Panc1 (cell line): ENCODE measurements around the gene CHRNA3.

Experiments
- POLR2AphosphoS5 ChIP-seq: IDR thresholded peaks from 2 replicates; pipeline ENCODE4 v1.6.1; 2012; ENCODE audit warnings: mild to moderate bottlenecking, low read depth, low read length, moderate library complexity
- REST ChIP-seq, 2 experiments: IDR thresholded peaks; 2 replicates each; pipeline ENCODE4 v1.6.1; 2011 to 2012; ENCODE audit warnings: low read depth in 2 of 2, control low read depth in 1 of 2, low read length in 1 of 2, mild to moderate bottlenecking in 1 of 2, moderate library complexity in 1 of 2; ENCODE audit not compliant: insufficient read depth in 1 of 2
- SIN3A ChIP-seq: IDR thresholded peaks from 2 replicates; pipeline ENCODE4 v1.6.1; 2012; ENCODE audit warnings: low read depth, mild to moderate bottlenecking, low read length, moderate library complexity, borderline replicate concordance; ENCODE audit not compliant: insufficient read depth
- TF ChIP-seq, protein P1 (sequence below): fragments of 450-650 bp; IDR thresholded peaks from 2 replicates; pipeline ENCODE4 v1.5.1; 2017; ENCODE audit warnings: mild to moderate bottlenecking

DNA sequence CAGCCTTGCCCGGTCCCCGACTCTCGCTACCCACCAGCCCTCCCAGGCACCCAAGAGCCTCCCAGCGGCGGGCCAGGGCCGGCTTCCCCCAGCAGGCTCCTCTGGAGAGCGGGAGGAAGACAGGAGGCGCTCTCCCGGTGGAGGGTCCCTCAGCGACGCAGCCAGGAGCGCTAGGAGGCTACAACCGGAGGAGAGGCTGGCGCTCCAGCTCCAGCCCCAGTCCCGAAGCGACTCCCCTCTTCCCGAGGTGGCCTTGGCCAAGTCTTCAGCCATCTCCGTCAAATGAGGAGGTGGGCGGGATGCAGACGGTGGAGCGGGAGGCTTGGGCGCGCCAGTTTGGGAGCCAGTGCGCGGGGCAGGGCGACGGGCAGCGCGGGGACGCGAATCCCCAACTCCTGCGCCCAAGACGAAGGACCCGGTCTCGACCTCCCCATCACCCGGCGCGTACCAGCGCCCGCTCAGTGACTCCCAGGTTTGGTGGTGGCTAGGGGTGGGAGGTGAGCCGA lies 722 bp downstream of the CHRNA3 start:
- TF ChIP-seq SIN3A (no peak), POLR2AphosphoS5 (no peak), REST (IDR thresholded peaks at IDR 0.05; ENCODE audit: insufficient read depth in 1 of 2, low read depth in 2 of 2, low read length in 1 of 2) (no peak)
- TF ChIP-seq, protein P1, sequence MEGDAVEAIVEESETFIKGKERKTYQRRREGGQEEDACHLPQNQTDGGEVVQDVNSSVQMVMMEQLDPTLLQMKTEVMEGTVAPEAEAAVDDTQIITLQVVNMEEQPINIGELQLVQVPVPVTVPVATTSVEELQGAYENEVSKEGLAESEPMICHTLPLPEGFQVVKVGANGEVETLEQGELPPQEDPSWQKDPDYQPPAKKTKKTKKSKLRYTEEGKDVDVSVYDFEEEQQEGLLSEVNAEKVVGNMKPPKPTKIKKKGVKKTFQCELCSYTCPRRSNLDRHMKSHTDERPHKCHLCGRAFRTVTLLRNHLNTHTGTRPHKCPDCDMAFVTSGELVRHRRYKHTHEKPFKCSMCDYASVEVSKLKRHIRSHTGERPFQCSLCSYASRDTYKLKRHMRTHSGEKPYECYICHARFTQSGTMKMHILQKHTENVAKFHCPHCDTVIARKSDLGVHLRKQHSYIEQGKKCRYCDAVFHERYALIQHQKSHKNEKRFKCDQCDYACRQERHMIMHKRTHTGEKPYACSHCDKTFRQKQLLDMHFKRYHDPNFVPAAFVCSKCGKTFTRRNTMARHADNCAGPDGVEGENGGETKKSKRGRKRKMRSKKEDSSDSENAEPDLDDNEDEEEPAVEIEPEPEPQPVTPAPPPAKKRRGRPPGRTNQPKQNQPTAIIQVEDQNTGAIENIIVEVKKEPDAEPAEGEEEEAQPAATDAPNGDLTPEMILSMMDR: no peak; the same call in 1 of the 2 replicates
